Endodermal cell (in vitro differentiated cells): ENCODE measurements around the gene DCBLD1. TPM values are rescaled to one million over a fixed set of nuclear protein-coding genes. Genes with fewer than 3 reads are reported as not detected.

Experiments used
- DNase-seq: peaks from one replicate; pipeline ENCODE4 v3.0.0-alpha.2; 2017
- H3K27ac ChIP-seq: 2 replicates; pipeline ENCODE4 v1.5.1; 2013; ENCODE audit warnings: mild to moderate bottlenecking, low read depth, low read length, moderate library complexity
- H3K27me3 ChIP-seq: 2 replicates; pipeline ENCODE4 v1.6.1; 2013; ENCODE audit warnings: mild to moderate bottlenecking, low read length, moderate library complexity; ENCODE audit not compliant: insufficient read depth, control insufficient read depth, poor library complexity, severe bottlenecking
- H3K36me3 ChIP-seq: 2 replicates; pipeline ENCODE4 v1.7.0; 2013; ENCODE audit warnings: mild to moderate bottlenecking, low read length, moderate library complexity; ENCODE audit not compliant: control insufficient read depth, insufficient read depth
- H3K4me1 ChIP-seq: one replicate; pipeline ENCODE4 v1.7.0; 2013; ENCODE audit warnings: low read length; ENCODE audit not compliant: control insufficient read depth, insufficient read depth
- H3K4me3 ChIP-seq: 2 replicates; pipeline ENCODE4 v1.5.1; 2013; ENCODE audit warnings: mild to moderate bottlenecking, low read length, moderate library complexity
- H3K9ac ChIP-seq: 2 replicates; pipeline ENCODE4 v1.6.1; 2013; ENCODE audit warnings: mild to moderate bottlenecking, low read length, moderate library complexity; ENCODE audit not compliant: poor library complexity, severe bottlenecking; ENCODE audit errors: extremely low read depth
- H3K9me3 ChIP-seq: 2 replicates; pipeline ENCODE4 v1.6.1; 2013; ENCODE audit warnings: mild to moderate bottlenecking, low read length, moderate library complexity; ENCODE audit not compliant: control insufficient read depth
- H3K27ac Mint-ChIP-seq: 2 replicates; pipeline ENCODE4 v1.8.0; 2020; ENCODE audit warnings: mixed read lengths
- H3K27me3 Mint-ChIP-seq: 2 replicates; pipeline ENCODE4 v1.8.0; 2021; ENCODE audit warnings: mild to moderate bottlenecking, mixed read lengths; ENCODE audit not compliant: insufficient read depth
- H3K36me3 Mint-ChIP-seq: 2 replicates; pipeline ENCODE4 v1.8.0; 2020; ENCODE audit warnings: low read depth, mixed read lengths
- H3K4me1 Mint-ChIP-seq: 2 replicates; pipeline ENCODE4 v1.8.0; 2020; ENCODE audit warnings: mixed read lengths
- H3K4me3 Mint-ChIP-seq: 2 replicates; pipeline ENCODE4 v1.8.0; 2020; ENCODE audit warnings: mild to moderate bottlenecking, moderate library complexity, mixed read lengths
- H3K9me3 Mint-ChIP-seq: 2 replicates; pipeline ENCODE4 v1.8.0; 2020; ENCODE audit warnings: mild to moderate bottlenecking, mixed read lengths
- CTCF ChIP-seq: fragments of 200-600 bp; sonication (generic); conservative IDR thresholded peaks from 2 replicates; pipeline ENCODE4 v1.5.0; 2021; ENCODE audit warnings: antibody characterized with exemption, mild to moderate bottlenecking
- WGBS, 2 experiments: methylation state at CpG; one replicate each; pipeline versions ENCODE4 v1.1.5 to v1.1.7; 2013; ENCODE audit warnings: missing lambda C conversion rate in 2 of 2, mixed read lengths in 1 of 2; ENCODE audit not compliant: insufficient coverage in 1 of 2, insufficient read length in 1 of 2; 5-methylcytosine and 5-hydroxymethylcytosine counted together
- total RNA-seq, 2 donors: library from RNA; stranded (reverse); fragmentation: NEBNext Ultra II Directional in 1 of 2; extraction: Animal tissue kit (Norgen Biotek cat#: 25700) in 1 of 2; gene quantifications; 2 replicates in 1 of 2; 3 replicates in 1 of 2; pipeline ENCODE4 v1.2.1, GENCODE V29; 2021

The DCBLD1 gene
- total RNA-seq, 2 donors from 2014 or later: 16.2 to 27.9 TPM

GRCh38 chr6:117542493-117542892 lies 60.0 kb downstream of the DCBLD1 start:
- no peak overlapping the region for H3K9ac ChIP-seq
- H3K9me3 ChIP-seq: no peaks in the 10 kb centered on the region
- no peak overlapping the region for H3K27ac Mint-ChIP-seq
- H3K27ac ChIP-seq: no peak overlapping the region
- TF ChIP-seq CTCF: no peak
- no peaks in the 10 kb centered on the region for H3K4me1 ChIP-seq
- peaks cover 56% of the 10 kb centered on the region for H3K36me3 ChIP-seq
- H3K4me1 Mint-ChIP-seq: peaks cover 6% of the 10 kb centered on the region
- peaks cover 32% of the 10 kb centered on the region for H3K36me3 Mint-ChIP-seq
- no peaks in the 10 kb centered on the region for H3K27me3 Mint-ChIP-seq
- H3K27me3 ChIP-seq: no peaks in the 10 kb centered on the region
- DNase-seq: no peak
- H3K9me3 Mint-ChIP-seq: no peaks in the 10 kb centered on the region
- H3K4me3 Mint-ChIP-seq: no peak overlapping the region
- WGBS, 2 experiments: 89 to 94% methylated on average over 2 to 3 of the region's 3 CpGs
- H3K4me3 ChIP-seq: no peak overlapping the region

- Histone ChIP-seq H3K9me3 (no peaks in the 10 kb centered on the region), H3K4me1 (no peaks in the 10 kb centered on the region), H3K36me3 (peaks cover 45% of the 10 kb centered on the region), H3K4me3 (no peak overlapping the region), H3K27ac (no peak overlapping the region), H3K9ac (no peak overlapping the region), H3K27me3 (no peaks in the 10 kb centered on the region)
- H3K36me3 Mint-ChIP-seq: peaks cover 27% of the 10 kb centered on the region
- no peak for TF ChIP-seq CTCF
- WGBS, 2 experiments: 94% methylated on average over 3 of the region's 3 CpGs; no CpG with 5 or more reads in 1 of the 2 experiments
- no peaks in the 10 kb centered on the region for H3K27me3 Mint-ChIP-seq
- no peaks in the 10 kb centered on the region for H3K9me3 Mint-ChIP-seq
- no peak overlapping the region for H3K4me3 Mint-ChIP-seq
- no peak overlapping the region for H3K27ac Mint-ChIP-seq
- DNase-seq: no peak
- H3K4me1 Mint-ChIP-seq: peaks cover 17% of the 10 kb centered on the region
Observed at GRCh38 chr6:117544716-117545115, 62.2 kb downstream of the DCBLD1 start.

GRCh38 chr6:117545161-117545595 lies 62.7 kb downstream of the DCBLD1 start:
- Histone ChIP-seq H3K4me3 (no peak overlapping the region), H3K27ac (no peak overlapping the region), H3K9me3 (no peaks in the 10 kb centered on the region), H3K27me3 (no peaks in the 10 kb centered on the region), H3K9ac (no peak overlapping the region), H3K4me1 (no peaks in the 10 kb centered on the region), H3K36me3 (peaks cover 42% of the 10 kb centered on the region)
- TF ChIP-seq CTCF: no peak
- Mint-ChIP-seq H3K9me3 (no peaks in the 10 kb centered on the region), H3K27me3 (no peaks in the 10 kb centered on the region), H3K36me3 (peaks cover 25% of the 10 kb centered on the region), H3K4me1 (peaks cover 22% of the 10 kb centered on the region), H3K27ac (no peak overlapping the region), H3K4me3 (no peak overlapping the region)
- WGBS, 2 experiments: 94 to 95% methylated on average over 2 to 4 of the region's 4 CpGs
- no peak for DNase-seq
